Measurements from ENCODE around the gene MCL1.

- TF ChIP-seq, protein P1, sequence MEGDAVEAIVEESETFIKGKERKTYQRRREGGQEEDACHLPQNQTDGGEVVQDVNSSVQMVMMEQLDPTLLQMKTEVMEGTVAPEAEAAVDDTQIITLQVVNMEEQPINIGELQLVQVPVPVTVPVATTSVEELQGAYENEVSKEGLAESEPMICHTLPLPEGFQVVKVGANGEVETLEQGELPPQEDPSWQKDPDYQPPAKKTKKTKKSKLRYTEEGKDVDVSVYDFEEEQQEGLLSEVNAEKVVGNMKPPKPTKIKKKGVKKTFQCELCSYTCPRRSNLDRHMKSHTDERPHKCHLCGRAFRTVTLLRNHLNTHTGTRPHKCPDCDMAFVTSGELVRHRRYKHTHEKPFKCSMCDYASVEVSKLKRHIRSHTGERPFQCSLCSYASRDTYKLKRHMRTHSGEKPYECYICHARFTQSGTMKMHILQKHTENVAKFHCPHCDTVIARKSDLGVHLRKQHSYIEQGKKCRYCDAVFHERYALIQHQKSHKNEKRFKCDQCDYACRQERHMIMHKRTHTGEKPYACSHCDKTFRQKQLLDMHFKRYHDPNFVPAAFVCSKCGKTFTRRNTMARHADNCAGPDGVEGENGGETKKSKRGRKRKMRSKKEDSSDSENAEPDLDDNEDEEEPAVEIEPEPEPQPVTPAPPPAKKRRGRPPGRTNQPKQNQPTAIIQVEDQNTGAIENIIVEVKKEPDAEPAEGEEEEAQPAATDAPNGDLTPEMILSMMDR (IDR thresholded peaks at IDR 0.05; ENCODE audit: low read length), result no peak
- no peak for TF ChIP-seq EZH2 (IDR thresholded peaks at IDR 0.05; ENCODE audit: borderline replicate concordance, low read length)
These were observed 46.5 kb downstream of the MCL1 start for GRCh38 chr1:150532860-150533259.
